Neuronal stem cell (in vitro differentiated cells): ENCODE results near the gene TRIM73.
"Not testable (repeated sequence)": the region's sequence is repeated elsewhere in the genome, so short reads cannot be mapped to it uniquely, and the experiment has no call there.

ENCODE experiments used
- DNase-seq: peaks from one replicate; pipeline ENCODE4 v3.0.0-alpha.2; 2013; ENCODE audit warnings: low spot score
- H2AFZ ChIP-seq: one replicate; pipeline ENCODE4 v1.6.1; 2013; ENCODE audit warnings: mild to moderate bottlenecking, low read length, inconsistent platforms
- H2AK5ac ChIP-seq: 2 replicates; pipeline ENCODE4 v1.6.1; 2013; ENCODE audit warnings: low read depth, mild to moderate bottlenecking, inconsistent platforms, low read length, moderate library complexity, mixed read lengths
- H2BK120ac ChIP-seq: 2 replicates; pipeline ENCODE4 v1.6.1; 2013; ENCODE audit warnings: low read depth, mild to moderate bottlenecking, inconsistent platforms, low read length, moderate library complexity, mixed read lengths
- H2BK12ac ChIP-seq: one replicate; pipeline ENCODE4 v1.6.1; 2013; ENCODE audit warnings: low read length, inconsistent platforms
- H2BK15ac ChIP-seq: 2 replicates; pipeline ENCODE4 v1.6.1; 2013; ENCODE audit warnings: mild to moderate bottlenecking, low read length, inconsistent platforms, mixed read lengths
- H2BK5ac ChIP-seq: one replicate; pipeline ENCODE4 v1.6.1; 2013; ENCODE audit warnings: inconsistent platforms, mild to moderate bottlenecking, low read length, moderate library complexity
- H3K14ac ChIP-seq: one replicate; pipeline ENCODE4 v1.6.1; 2013; ENCODE audit warnings: low read length, inconsistent platforms
- H3K18ac ChIP-seq: 2 replicates; pipeline ENCODE4 v1.6.1; 2013; ENCODE audit warnings: low read length, inconsistent platforms
- H3K23ac ChIP-seq: 2 replicates; pipeline ENCODE4 v1.6.1; 2013; ENCODE audit warnings: low read depth, mild to moderate bottlenecking, mixed read lengths, low read length, inconsistent platforms; ENCODE audit not compliant: poor library complexity
- H3K27ac ChIP-seq: replicated peaks from 3 replicates; pipeline ENCODE4 v1.5.1; 2013; ENCODE audit warnings: low read length, inconsistent platforms
- H3K27me3 ChIP-seq, 3 experiments: 2 replicates each; pipeline ENCODE4 v1.6.1; 2013; ENCODE audit warnings: low read length in 3 of 3, mild to moderate bottlenecking in 2 of 3, inconsistent platforms in 1 of 3, low read depth in 1 of 3, mixed read lengths in 1 of 3, moderate library complexity in 1 of 3; ENCODE audit not compliant: control insufficient read depth in 3 of 3, insufficient read depth in 3 of 3
- H3K36me3 ChIP-seq, 2 donors: replicated peaks in 1 of 2; 2 replicates each; pipeline ENCODE4 v1.6.1; 2013; ENCODE audit warnings: low read length in 2 of 2; ENCODE audit not compliant: control insufficient read depth in 2 of 2, insufficient read depth in 2 of 2
- H3K4ac ChIP-seq: 2 replicates; pipeline ENCODE4 v1.6.1; 2013; ENCODE audit warnings: inconsistent platforms, mild to moderate bottlenecking, low read length, moderate library complexity
- H3K4me1 ChIP-seq, 2 donors: 1 replicate in 1 of 2; 2 replicates in 1 of 2; pipeline ENCODE4 v1.6.1; 2013; ENCODE audit warnings: low read length in 2 of 2, low read depth in 1 of 2; ENCODE audit not compliant: control insufficient read depth in 2 of 2, insufficient read depth in 1 of 2
- H3K4me2 ChIP-seq: one replicate; pipeline ENCODE4 v1.6.1; 2013; ENCODE audit warnings: mild to moderate bottlenecking, low read length, inconsistent platforms; ENCODE audit not compliant: insufficient read depth, poor library complexity, severe bottlenecking
- H3K4me3 ChIP-seq, 2 donors: 2 replicates each; pipeline ENCODE4 v1.5.1; 2013; ENCODE audit warnings: low read length in 2 of 2, mild to moderate bottlenecking in 2 of 2, inconsistent platforms in 1 of 2, moderate library complexity in 1 of 2
- H3K79me1 ChIP-seq: one replicate; pipeline ENCODE4 v1.6.1; 2013; ENCODE audit warnings: low read depth, mild to moderate bottlenecking, inconsistent platforms, low read length, moderate library complexity
- H3K9ac ChIP-seq: one replicate; pipeline ENCODE4 v1.6.1; 2013; ENCODE audit warnings: mild to moderate bottlenecking, low read depth, low read length, inconsistent platforms; ENCODE audit not compliant: poor library complexity
- H3K9me3 ChIP-seq, 2 donors: replicated peaks in 1 of 2; 2 replicates each; pipeline versions ENCODE3 to v1.6.1; 2013; ENCODE audit warnings: low read length in 2 of 2, mild to moderate bottlenecking in 2 of 2, inconsistent platforms in 1 of 2, low read depth in 1 of 2, mixed read lengths in 1 of 2, moderate library complexity in 1 of 2; ENCODE audit not compliant: control insufficient read depth in 2 of 2, insufficient read depth in 1 of 2
- H4K8ac ChIP-seq: one replicate; pipeline ENCODE4 v1.6.1; 2013; ENCODE audit warnings: low read depth, mild to moderate bottlenecking, inconsistent platforms, low read length, moderate library complexity
- H4K91ac ChIP-seq: one replicate; pipeline ENCODE4 v1.6.1; 2013; ENCODE audit warnings: low read length, low read depth, mild to moderate bottlenecking, inconsistent platforms; ENCODE audit not compliant: poor library complexity
- WGBS, 2 donors: extraction: QIAGEN DNeasy Blood & Tissue Kit; methylation state at CpG; one replicate each; pipeline ENCODE4 v1.1.7; 2013; ENCODE audit warnings: missing lambda C conversion rate in 2 of 2, mixed read lengths in 1 of 2; ENCODE audit not compliant: insufficient read length in 2 of 2, insufficient replicate concordance in 1 of 2; ENCODE audit errors: extremely low coverage in 2 of 2; 5-methylcytosine and 5-hydroxymethylcytosine counted together

TRIM73 gene

DNA sequence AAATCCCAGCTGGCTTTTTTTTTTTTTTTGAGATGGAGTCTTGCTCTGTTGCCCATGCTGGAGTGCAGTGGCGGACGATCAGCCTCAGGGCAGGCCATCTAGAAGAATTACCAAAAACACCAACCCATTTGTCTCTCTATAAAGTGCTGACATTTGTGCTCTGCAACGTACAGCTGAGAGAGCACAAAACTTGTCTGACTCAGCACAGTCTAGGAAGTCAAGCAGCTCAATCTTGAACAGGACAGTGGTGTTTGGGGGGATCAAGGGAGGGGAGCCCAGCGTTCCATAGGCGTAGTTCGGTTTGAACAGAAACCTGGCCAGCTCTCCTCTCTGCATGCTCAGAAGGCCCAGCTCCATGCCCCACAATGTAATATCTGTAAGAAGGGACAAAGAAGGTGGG lies 2.2 kb upstream of the TRIM73 start:
- not testable (repeated sequence) for H3K14ac ChIP-seq, H4K91ac ChIP-seq, H3K4me2 ChIP-seq, H3K4me3 ChIP-seq, H2AK5ac ChIP-seq, H3K36me3 ChIP-seq, H2BK15ac ChIP-seq, H3K79me1 ChIP-seq, H2AFZ ChIP-seq, H3K23ac ChIP-seq, H2BK120ac ChIP-seq, H3K9me3 ChIP-seq, H3K18ac ChIP-seq, H3K27me3 ChIP-seq, H4K8ac ChIP-seq, H3K9ac ChIP-seq, DNase-seq, H3K27ac ChIP-seq, H2BK12ac ChIP-seq, H3K4ac ChIP-seq, H3K4me1 ChIP-seq, H2BK5ac ChIP-seq
- WGBS, 2 donors: no CpG with 5 or more reads among the region's 6 CpGs

GRCh38 chr7:75397865-75398264 lies 2.4 kb downstream of the TRIM73 start:
- not testable (repeated sequence) for H3K9ac ChIP-seq, H3K36me3 ChIP-seq, H3K4me3 ChIP-seq, H2BK120ac ChIP-seq, H3K79me1 ChIP-seq, H2AFZ ChIP-seq, DNase-seq, H3K27ac ChIP-seq, H3K4me1 ChIP-seq, H2AK5ac ChIP-seq, H3K4me2 ChIP-seq, H4K91ac ChIP-seq, H3K23ac ChIP-seq, H3K14ac ChIP-seq, H2BK12ac ChIP-seq, H3K27me3 ChIP-seq, H2BK15ac ChIP-seq, H3K4ac ChIP-seq, H4K8ac ChIP-seq, H3K18ac ChIP-seq, H2BK5ac ChIP-seq, H3K9me3 ChIP-seq
- WGBS, 2 donors: no CpG with 5 or more reads among the region's 2 CpGs

DNA sequence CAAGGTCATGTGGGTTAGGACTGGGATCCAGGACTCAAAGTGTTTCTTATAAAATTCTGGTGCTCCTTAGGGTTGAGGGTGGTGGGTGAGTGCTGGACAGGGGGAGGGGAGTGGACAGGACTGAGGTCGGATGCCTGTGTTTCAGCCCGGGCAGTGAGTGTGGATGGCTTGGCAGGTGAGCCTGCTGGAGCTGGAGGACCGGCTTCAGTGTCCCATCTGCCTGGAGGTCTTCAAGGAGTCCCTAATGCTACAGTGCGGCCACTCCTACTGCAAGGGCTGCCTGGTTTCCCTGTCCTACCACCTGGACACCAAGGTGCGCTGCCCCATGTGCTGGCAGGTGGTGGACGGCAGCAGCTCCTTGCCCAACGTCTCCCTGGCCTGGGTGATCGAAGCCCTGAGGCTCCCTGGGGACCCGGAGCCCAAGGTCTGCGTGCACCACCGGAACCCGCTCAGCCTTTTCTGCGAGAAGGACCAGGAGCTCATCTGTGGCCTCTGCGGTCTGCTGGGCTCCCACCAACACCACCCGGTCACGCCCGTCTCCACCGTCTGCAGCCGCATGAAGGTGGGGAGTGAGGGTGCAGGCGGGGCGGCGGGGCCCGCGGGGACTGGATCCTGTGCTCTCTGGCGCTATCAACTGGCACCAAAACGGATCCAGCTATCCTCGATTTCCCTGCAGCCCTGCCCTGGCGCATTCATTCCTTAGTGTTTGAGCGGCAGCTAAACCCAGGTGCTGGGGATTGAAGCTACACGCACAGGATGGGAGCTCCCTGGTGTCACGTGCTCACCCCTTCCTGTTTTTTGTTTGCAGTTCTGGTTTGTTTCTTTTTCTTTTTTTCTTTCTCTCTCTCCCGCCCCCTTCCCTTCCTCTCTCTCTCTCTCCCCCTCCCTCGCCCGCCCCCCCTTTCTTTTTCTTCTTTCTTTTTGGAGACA lies 3.6 kb downstream of the TRIM73 start:
- not testable (repeated sequence) for H4K8ac ChIP-seq, H3K36me3 ChIP-seq, H3K9me3 ChIP-seq, H3K4me1 ChIP-seq, H3K4ac ChIP-seq, H2BK15ac ChIP-seq, H2AK5ac ChIP-seq, H4K91ac ChIP-seq, H3K27me3 ChIP-seq, H2BK5ac ChIP-seq, H3K4me2 ChIP-seq, H3K4me3 ChIP-seq, H3K9ac ChIP-seq, H2BK120ac ChIP-seq, H3K14ac ChIP-seq, DNase-seq, H3K79me1 ChIP-seq, H3K27ac ChIP-seq, H2BK12ac ChIP-seq, H2AFZ ChIP-seq, H3K23ac ChIP-seq, H3K18ac ChIP-seq
- no CpG with 5 or more reads among the region's 34 CpGs for WGBS, 2 donors

- not testable (repeated sequence) for H3K9ac ChIP-seq, H3K27ac ChIP-seq, H3K4me3 ChIP-seq, H3K79me1 ChIP-seq, H2BK15ac ChIP-seq, H4K8ac ChIP-seq, DNase-seq, H3K4ac ChIP-seq, H3K23ac ChIP-seq, H3K14ac ChIP-seq, H3K4me1 ChIP-seq, H3K4me2 ChIP-seq, H3K27me3 ChIP-seq, H2AFZ ChIP-seq, H3K18ac ChIP-seq, H2BK5ac ChIP-seq, H4K91ac ChIP-seq, H3K36me3 ChIP-seq, H2BK12ac ChIP-seq, H2BK120ac ChIP-seq, H2AK5ac ChIP-seq, H3K9me3 ChIP-seq
- WGBS, 2 donors: no CpG with 5 or more reads among the region's 6 CpGs
Observed at GRCh38 chr7:75400575-75400974, 5.1 kb downstream of the TRIM73 start.
